GM12865 (cell line): ENCODE results near the gene FBXL4.

ENCODE experiments used
- DNase-seq: peaks from one replicate; pipeline ENCODE4 v3.0.0; 2010; ENCODE audit warnings: low read depth
- H3K4me3 ChIP-seq: 2 replicates; pipeline ENCODE4 v1.5.1; 2011; ENCODE audit warnings: mild to moderate bottlenecking, low read depth, low read length, control low read depth
- CTCF ChIP-seq: IDR thresholded peaks from 2 replicates; pipeline ENCODE4 v1.5.1; 2011; ENCODE audit warnings: low read length, control low read depth, low read depth, inconsistent platforms; ENCODE audit not compliant: insufficient read depth; ENCODE audit errors: missing control alignments

The FBXL4 gene

DNA sequence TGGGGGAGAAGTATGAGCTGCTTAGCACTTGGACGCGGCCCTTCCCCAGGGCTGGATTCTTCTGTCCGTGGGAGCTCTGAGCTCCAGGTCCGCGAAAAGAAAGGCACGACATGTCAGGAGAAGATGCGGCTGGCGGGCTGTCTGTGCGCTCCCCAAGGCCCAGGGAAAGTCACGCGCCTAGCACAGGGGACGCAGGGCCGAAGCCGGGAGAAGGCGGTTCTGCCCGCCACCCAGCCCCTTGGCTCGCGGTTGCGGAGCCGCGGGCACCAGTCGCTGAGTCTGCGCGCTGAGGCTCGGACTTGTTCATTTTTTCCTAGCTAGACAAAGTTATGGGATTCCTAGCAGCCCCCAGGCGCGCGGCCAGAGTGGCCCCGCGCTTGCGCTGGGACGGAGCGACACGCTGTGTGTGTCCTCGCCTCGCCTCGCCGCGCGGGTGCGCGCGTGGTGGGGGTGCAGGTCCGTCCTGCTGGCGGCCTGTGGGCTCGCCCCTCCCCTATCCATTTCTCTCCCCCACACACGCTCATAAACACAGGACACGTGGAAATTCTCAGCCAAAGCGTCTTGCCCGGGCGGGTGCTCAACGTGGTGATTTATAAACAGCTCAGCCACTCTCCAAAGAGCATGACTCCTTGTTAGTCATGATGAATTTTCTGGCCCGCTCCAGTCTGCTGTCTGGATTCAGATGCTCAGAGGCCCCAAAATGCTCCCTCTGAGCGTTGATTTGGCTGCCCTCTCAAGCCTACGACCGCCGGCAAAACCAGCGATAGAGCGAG is 115.3 kb downstream of the FBXL4 start:
- no peak for TF ChIP-seq CTCF
- no peak for DNase-seq

DNA sequence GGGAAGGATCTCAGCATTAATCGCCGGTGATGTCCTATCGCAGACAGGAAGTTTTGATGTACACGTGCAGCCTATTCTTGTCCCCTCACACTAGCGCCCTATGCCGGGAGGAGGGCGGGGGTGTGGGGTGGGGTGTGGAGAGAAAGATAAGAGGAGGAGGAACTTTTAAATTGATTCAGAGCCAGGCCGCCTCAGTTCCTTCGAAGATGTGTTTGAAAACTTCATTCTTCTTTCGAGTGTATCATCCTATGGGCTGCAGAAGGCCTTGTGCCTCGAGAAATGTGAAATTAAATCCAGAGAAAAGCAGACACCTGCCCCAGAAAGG is 115.8 kb downstream of the FBXL4 start:
- no peak for DNase-seq
- no peak overlapping the region for H3K4me3 ChIP-seq
- TF ChIP-seq CTCF = no peak

More for the DNA sequence above, 115.3 kb downstream of the FBXL4 start:
- H3K4me3 ChIP-seq = no peak overlapping the region

- no peak for DNase-seq
- no peak for TF ChIP-seq CTCF
- H3K4me3 ChIP-seq = no peak overlapping the region
Observed at GRCh38 chr6:98831057-98831958, 116.4 kb downstream of the FBXL4 start.

- no peak for DNase-seq
- H3K4me3 ChIP-seq = no peak overlapping the region
- TF ChIP-seq CTCF = no peak
Observed at GRCh38 chr6:98830146-98830545, 117.6 kb downstream of the FBXL4 start.

DNA sequence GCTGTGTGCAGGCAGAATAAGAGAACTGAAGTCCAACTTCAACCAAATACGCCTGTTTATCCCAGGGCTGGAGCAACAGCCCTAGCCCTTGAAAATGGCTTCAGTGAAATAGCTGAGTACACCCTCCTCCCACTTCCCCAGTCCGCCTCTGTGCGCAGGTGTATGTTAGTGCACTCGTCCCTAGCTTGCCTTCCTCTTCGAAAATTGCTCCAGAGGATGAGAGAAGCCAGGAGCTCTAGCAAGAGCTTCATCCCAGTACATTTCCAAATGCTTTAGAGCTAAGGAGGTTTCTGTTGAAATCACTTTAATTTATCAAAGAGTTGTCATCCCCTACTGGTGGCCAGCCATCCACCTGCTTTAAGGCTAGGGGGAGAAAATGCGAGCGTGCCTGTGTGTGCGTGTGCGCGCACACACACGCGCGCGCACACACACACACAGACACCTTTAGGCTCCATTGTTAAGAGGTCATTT is 118.8 kb downstream of the FBXL4 start:
- no peak overlapping the region for H3K4me3 ChIP-seq
- no peak for DNase-seq
- TF ChIP-seq CTCF = no peak

GRCh38 chr6:98828211-98828788 is 119.4 kb downstream of the FBXL4 start:
- TF ChIP-seq CTCF = no peak
- DNase-seq = no peak

More at GRCh38 chr6:98828211-98828788, 119.4 kb downstream of the FBXL4 start:
- H3K4me3 ChIP-seq = no peak overlapping the region
